Upper lobe of left lung (tissue), 4 donors: ENCODE measurements around the gene OPN1SW.

Experiments used
- POLR2A ChIP-seq, 4 donors: fragments of 450-650 bp; IDR thresholded peaks; one replicate each; pipeline ENCODE4 v1.5.1; 2016 to 2017; ENCODE audit warnings: antibody characterized with exemption in 4 of 4, mild to moderate bottlenecking in 2 of 4
- TF ChIP-seq, protein P1 (sequence below), 6 experiments: fragments of 450-650 bp in 4 of 6; fragments of 200-600 bp in 2 of 6; sonication (generic) in 2 of 6; IDR thresholded peaks; one replicate each; pipeline ENCODE4 v1.5.1; 2016 to 2019; ENCODE audit warnings: antibody characterized with exemption in 6 of 6

DNA sequence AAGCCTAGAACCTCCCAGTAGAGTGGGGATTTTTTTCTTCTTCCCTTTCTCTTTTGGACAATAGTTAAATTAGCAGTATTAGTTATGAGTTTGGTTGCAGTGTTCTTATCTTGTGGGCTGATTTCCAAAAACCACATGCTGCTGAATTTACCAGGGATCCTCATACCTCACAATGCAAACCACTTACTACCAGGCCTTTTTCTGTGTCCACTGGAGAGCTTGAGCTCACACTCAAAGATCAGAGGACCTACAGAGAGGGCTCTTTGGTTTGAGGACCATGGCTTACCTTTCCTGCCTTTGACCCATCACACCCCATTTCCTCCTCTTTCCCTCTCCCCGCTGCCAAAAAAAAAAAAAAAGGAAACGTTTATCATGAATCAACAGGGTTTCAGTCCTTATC, 5.4 kb downstream of the OPN1SW start:
- no peak for TF ChIP-seq POLR2A (IDR thresholded peaks at IDR 0.05)
- TF ChIP-seq, protein P1, sequence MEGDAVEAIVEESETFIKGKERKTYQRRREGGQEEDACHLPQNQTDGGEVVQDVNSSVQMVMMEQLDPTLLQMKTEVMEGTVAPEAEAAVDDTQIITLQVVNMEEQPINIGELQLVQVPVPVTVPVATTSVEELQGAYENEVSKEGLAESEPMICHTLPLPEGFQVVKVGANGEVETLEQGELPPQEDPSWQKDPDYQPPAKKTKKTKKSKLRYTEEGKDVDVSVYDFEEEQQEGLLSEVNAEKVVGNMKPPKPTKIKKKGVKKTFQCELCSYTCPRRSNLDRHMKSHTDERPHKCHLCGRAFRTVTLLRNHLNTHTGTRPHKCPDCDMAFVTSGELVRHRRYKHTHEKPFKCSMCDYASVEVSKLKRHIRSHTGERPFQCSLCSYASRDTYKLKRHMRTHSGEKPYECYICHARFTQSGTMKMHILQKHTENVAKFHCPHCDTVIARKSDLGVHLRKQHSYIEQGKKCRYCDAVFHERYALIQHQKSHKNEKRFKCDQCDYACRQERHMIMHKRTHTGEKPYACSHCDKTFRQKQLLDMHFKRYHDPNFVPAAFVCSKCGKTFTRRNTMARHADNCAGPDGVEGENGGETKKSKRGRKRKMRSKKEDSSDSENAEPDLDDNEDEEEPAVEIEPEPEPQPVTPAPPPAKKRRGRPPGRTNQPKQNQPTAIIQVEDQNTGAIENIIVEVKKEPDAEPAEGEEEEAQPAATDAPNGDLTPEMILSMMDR (IDR thresholded peaks at IDR 0.05) = no peak
